Left ventricle myocardium superior (tissue), 1 donor: ENCODE measurements around the gene CAPS2. TPM values are rescaled to one million over a fixed set of nuclear protein-coding genes. Genes with fewer than 3 reads are reported as not detected.
"Not testable (repeated sequence)": the region's sequence is repeated elsewhere in the genome, so short reads cannot be mapped to it uniquely, and the experiment has no call there.

Source experiments
- ATAC-seq: fragments of 200-7000 bp; cut with Tn5 transposase; one replicate; pipeline ENCODE4 v1.9.1; 2020; ENCODE audit warnings: mild to moderate bottlenecking, moderate library complexity
- DNase-seq: peaks from one replicate; pipeline ENCODE4 v3.0.0-alpha.2; 2020
- intact Hi-C: fragments of 100-400 bp; cut with micrococcal nuclease; formaldehyde crosslinking; loops from one replicate; pipeline ENCODE4 v1.11.0; 2022
- long read RNA-seq: library from polyadenylated mRNA; unstranded; transcript quantifications from one replicate; pipeline ENCODE4 v2.0.0, GENCODE V29; 2021
- total RNA-seq: library from RNA; stranded (reverse); fragmentation: NEBNext Ultra II Directional; extraction: Animal tissue kit (Norgen Biotek cat#: 25700); gene quantifications from one replicate; pipeline ENCODE4 v1.2.1, GENCODE V29; 2021
- donor health status: DM: no; HTN: yes; CAD: no; lungs with severe emphysema.

Gene CAPS2
- 12.5 TPM for total RNA-seq
- long read RNA-seq, partial matches to known transcripts: 0 of 6 reads
- long read RNA-seq, other reads (novel, unspliced or antisense): 6 of 6 reads

- peak; percentile 91 for DNase-seq
- ATAC-seq: peak; percentile 96
- intact Hi-C loops: loop anchor here (10.0 kb wide), 2 partner anchors 65 to 175 kb away; partner anchors contain the start of gene GLIPR1L2
Measured at GRCh38 chr12:75329918-75330826, at the start of gene CAPS2. TSS of gene CAPS2 (minus strand) at chr12:75330324. CDS start at chr12:75326498, 3,826 bp downstream.

GRCh38 chr12:75378354-75378753 lies 48.2 kb upstream of the CAPS2 start:
- intact Hi-C loops: no loop called here
- DNase-seq (no peak), ATAC-seq (no peak)

- no peak for DNase-seq
- ATAC-seq: no peak
- intact Hi-C loops: no loop called here
Measured at GRCh38 chr12:75374971-75375370, 44.8 kb upstream of the CAPS2 start.

GRCh38 chr12:75366629-75367028 lies 36.5 kb upstream of the CAPS2 start:
- ATAC-seq (no peak), DNase-seq (no peak)
- intact Hi-C loops: no loop called here

GRCh38 chr12:75364919-75365318 lies 34.8 kb upstream of the CAPS2 start:
- peak; percentile 98 for ATAC-seq
- intact Hi-C loops: no loop called here
- no peak for DNase-seq

- intact Hi-C loops: no loop called here
- ATAC-seq: no peak
- DNase-seq: no peak
Measured at GRCh38 chr12:75361408-75361807, 31.3 kb upstream of the CAPS2 start.

- no peak for DNase-seq
- intact Hi-C loops: no loop called here
- no peak for ATAC-seq
Measured at GRCh38 chr12:75360920-75361319, 30.8 kb upstream of the CAPS2 start.

- ATAC-seq (no peak), DNase-seq (no peak)
- intact Hi-C loops: no loop called here
Measured at GRCh38 chr12:75354011-75354410, 23.9 kb upstream of the CAPS2 start.

GRCh38 chr12:75350413-75350812 lies 20.3 kb upstream of the CAPS2 start:
- no peak for ATAC-seq
- intact Hi-C loops: no loop called here

GRCh38 chr12:75349946-75350345 lies 19.8 kb upstream of the CAPS2 start:
- ATAC-seq (no peak), DNase-seq (no peak)
- intact Hi-C loops: no loop called here

More at GRCh38 chr12:75350413-75350812, 20.3 kb upstream of the CAPS2 start:
- no peak for DNase-seq

GRCh38 chr12:75346215-75346614 lies 16.1 kb upstream of the CAPS2 start:
- ATAC-seq, intact Hi-C loops, DNase-seq: not testable (repeated sequence)

GRCh38 chr12:75345531-75345930 lies 15.4 kb upstream of the CAPS2 start:
- intact Hi-C loops: no loop called here
- DNase-seq: no peak
- ATAC-seq: no peak

GRCh38 chr12:75341873-75342272 lies 11.7 kb upstream of the CAPS2 start:
- DNase-seq (no peak), ATAC-seq (no peak)

GRCh38 chr12:75337905-75338304 lies 7.8 kb upstream of the CAPS2 start:
- ATAC-seq (no peak), DNase-seq (no peak)
- intact Hi-C loops: loop anchor here (10.0 kb wide), 2 partner anchors 57 to 167 kb away; partner anchors contain the start of gene GLIPR1L2

More at GRCh38 chr12:75341873-75342272, 11.7 kb upstream of the CAPS2 start:
- intact Hi-C loops: no loop called here

- DNase-seq: peak; percentile 79
- peak; percentile 85 for ATAC-seq
- intact Hi-C loops: loop anchor here (10.0 kb wide), 2 partner anchors 60 to 170 kb away; partner anchors contain the start of gene GLIPR1L2
Measured at GRCh38 chr12:75334384-75335030, 4.4 kb upstream of the CAPS2 start, which contains the start of gene GLIPR1L1. TSS of gene GLIPR1L1 (plus strand) at chr12:75334670. CDS start at chr12:75334729, 59 bp downstream.

- DNase-seq (no peak), ATAC-seq (no peak)
- intact Hi-C loops: no loop called here
Measured at GRCh38 chr12:75327642-75328041, 2.5 kb downstream of the CAPS2 start.

- no peak for ATAC-seq
- DNase-seq: no peak
- intact Hi-C loops: no loop called here
Measured at GRCh38 chr12:75323663-75324062, 6.5 kb downstream of the CAPS2 start.

GRCh38 chr12:75322464-75322863 lies 7.7 kb downstream of the CAPS2 start:
- no peak for DNase-seq
- no peak for ATAC-seq
- intact Hi-C loops: no loop called here

- no peak for DNase-seq
- intact Hi-C loops: no loop called here
- no peak for ATAC-seq
Measured at GRCh38 chr12:75317784-75318183, 12.3 kb downstream of the CAPS2 start.

GRCh38 chr12:75315518-75315917 lies 14.6 kb downstream of the CAPS2 start:
- DNase-seq (no peak), ATAC-seq (no peak)
- intact Hi-C loops: no loop called here
